GM23248 (cell line): ENCODE data around the gene PGRMC2.

Experiments
- EZH2 ChIP-seq: fragments of 200-600 bp; sonication (generic); IDR thresholded peaks from 2 replicates; pipeline ENCODE4 v1.6.1; 2018; ENCODE audit warnings: antibody characterized with exemption, mild to moderate bottlenecking; ENCODE audit not compliant: insufficient read depth, poor library complexity, severe bottlenecking
- EZH2phosphoT487 ChIP-seq: fragments of 200-600 bp; sonication (generic); IDR thresholded peaks from 2 replicates; pipeline ENCODE4 v1.6.1; 2018; ENCODE audit warnings: antibody characterized with exemption, moderate library complexity, mild to moderate bottlenecking, low read depth; ENCODE audit not compliant: insufficient read depth

GRCh38 chr4:128332081-128332480 is 44.5 kb upstream of the PGRMC2 start:
- TF ChIP-seq EZH2 (no peak), EZH2phosphoT487 (no peak)
